ENCODE measurements around the gene PXDN. TPM values are rescaled to one million over a fixed set of nuclear protein-coding genes. Genes with fewer than 3 reads are reported as not detected.
A peak's percentile ranks its signal among the peaks of the same experiment; 100 is the strongest.
"Not testable (repeated sequence)": the region's sequence is repeated elsewhere in the genome, so short reads cannot be mapped to it uniquely, and the experiment has no call there.

Gene PXDN
- total RNA-seq, 1 experiment from 2014 or later, result 3.1 TPM

- in situ Hi-C loops (cut with HindIII; ENCODE audit: low pct_unique_long_range_greater_than_20kb, low sequenced_read_pairs), result no loop called here
- no peak for DNase-seq (ENCODE audit: low read depth, low spot score)
Observed at GRCh38 chr2:1758171-1758570, 13.9 kb upstream of the PXDN start.

DNA sequence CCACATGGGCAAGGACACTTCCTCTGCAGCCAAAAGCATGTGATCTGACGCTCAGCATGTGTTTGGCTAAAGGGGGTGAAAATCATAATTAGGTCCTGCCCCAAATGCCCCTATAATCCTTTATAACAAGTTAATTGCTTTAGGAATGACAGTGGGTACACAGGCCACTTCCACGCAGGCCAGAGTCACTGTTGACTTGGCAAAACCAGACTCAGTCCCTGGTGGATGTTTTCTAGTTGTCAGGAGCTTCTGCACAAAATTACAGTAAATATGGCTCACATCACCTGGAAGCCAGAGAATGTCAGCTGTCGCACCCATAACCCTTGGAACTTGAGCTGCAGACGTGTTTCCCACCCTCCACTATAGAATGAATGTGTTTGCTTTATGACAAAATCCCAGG is 13.3 kb upstream of the PXDN start:
- in situ Hi-C loops (cut with HindIII; ENCODE audit: low pct_unique_long_range_greater_than_20kb, low sequenced_read_pairs), result no loop called here

DNA sequence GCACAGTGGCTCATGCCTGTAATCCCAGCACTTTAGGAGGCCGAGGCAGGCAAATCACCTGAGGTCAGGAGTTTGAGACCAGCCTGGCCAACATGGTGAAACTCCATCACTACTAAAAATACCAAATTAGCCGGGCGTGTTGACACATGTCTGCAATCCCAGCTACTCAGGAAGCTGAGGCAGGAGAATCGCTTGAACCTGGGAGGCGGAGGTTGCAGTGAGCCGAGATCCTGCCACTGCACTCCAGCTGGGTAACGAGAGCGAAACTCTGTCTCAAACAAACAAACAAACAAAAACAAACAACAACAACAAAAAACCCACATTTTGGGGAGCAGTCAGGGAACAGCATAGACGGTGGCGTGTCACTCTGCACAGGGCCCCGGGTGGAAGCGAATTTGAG is 12.8 kb upstream of the PXDN start:
- DNase-seq (ENCODE audit: low read depth, low spot score); in situ Hi-C loops (cut with HindIII; ENCODE audit: low pct_unique_long_range_greater_than_20kb, low sequenced_read_pairs): not testable (repeated sequence)

More for the DNA sequence above, 13.3 kb upstream of the PXDN start:
- DNase-seq (ENCODE audit: low read depth, low spot score), result no peak

DNA sequence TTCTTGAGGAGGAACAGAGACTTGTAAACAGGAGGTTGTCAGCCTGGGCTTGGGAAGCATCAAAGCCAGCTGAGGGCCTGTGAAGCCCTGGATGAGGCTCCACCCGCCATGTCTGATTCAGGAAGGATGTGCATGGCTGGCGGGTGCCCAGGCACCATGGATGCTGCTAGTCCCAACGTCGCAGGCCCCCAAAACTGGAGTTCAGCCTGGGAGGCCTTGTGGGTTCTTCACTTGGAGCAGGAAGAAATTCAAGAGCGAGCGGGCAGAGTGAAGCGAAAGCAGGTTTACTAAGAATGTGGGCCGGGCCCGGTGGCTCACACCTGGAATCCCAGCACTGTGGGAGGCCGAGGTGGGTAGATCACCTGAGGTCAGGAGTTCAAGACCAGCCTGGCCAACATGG is 12.1 kb upstream of the PXDN start:
- no peak for DNase-seq (ENCODE audit: low read depth, low spot score)
- in situ Hi-C loops (cut with HindIII; ENCODE audit: low pct_unique_long_range_greater_than_20kb, low sequenced_read_pairs), result no loop called here

- in situ Hi-C loops (cut with HindIII; ENCODE audit: low pct_unique_long_range_greater_than_20kb, low sequenced_read_pairs), result no loop called here
- DNase-seq (ENCODE audit: low read depth, low spot score), result peak; percentile 92
Observed at GRCh38 chr2:1755436-1756191, 11.3 kb upstream of the PXDN start.

- DNase-seq (ENCODE audit: low read depth, low spot score), result no peak
- in situ Hi-C loops (cut with HindIII; ENCODE audit: low pct_unique_long_range_greater_than_20kb, low sequenced_read_pairs), result no loop called here
Observed at GRCh38 chr2:1754461-1755170, 10.3 kb upstream of the PXDN start.

- in situ Hi-C loops (cut with HindIII; ENCODE audit: low pct_unique_long_range_greater_than_20kb, low sequenced_read_pairs), result no loop called here
- DNase-seq (ENCODE audit: low read depth, low spot score), result no peak
Observed at GRCh38 chr2:1754046-1754445, 9.7 kb upstream of the PXDN start.

DNA sequence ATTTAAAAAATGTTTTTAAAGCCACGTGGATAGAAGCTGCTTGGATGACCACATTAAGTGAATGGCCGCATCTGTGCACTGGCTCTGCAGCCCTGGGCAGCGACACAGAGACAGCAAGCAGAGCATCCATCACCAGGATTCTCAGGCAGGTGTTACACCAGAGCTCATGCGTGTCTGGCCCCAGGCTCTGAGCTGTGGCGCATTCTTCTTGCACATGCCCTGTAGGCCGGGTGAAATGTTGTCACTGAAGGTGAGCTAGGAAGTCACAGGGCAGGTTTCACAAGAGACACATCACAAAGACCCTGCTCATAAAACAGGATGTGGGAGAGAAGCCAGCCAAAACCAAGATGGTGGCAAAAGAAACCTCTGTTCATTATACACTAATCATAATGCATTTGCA is 8.4 kb upstream of the PXDN start:
- in situ Hi-C loops (cut with HindIII; ENCODE audit: low pct_unique_long_range_greater_than_20kb, low sequenced_read_pairs), result no loop called here
- peak; percentile 11 for DNase-seq (ENCODE audit: low read depth, low spot score)

- no peak for DNase-seq (ENCODE audit: low read depth, low spot score)
- in situ Hi-C loops (cut with HindIII; ENCODE audit: low pct_unique_long_range_greater_than_20kb, low sequenced_read_pairs), result no loop called here
Observed at GRCh38 chr2:1751767-1752725, 7.7 kb upstream of the PXDN start.

DNA sequence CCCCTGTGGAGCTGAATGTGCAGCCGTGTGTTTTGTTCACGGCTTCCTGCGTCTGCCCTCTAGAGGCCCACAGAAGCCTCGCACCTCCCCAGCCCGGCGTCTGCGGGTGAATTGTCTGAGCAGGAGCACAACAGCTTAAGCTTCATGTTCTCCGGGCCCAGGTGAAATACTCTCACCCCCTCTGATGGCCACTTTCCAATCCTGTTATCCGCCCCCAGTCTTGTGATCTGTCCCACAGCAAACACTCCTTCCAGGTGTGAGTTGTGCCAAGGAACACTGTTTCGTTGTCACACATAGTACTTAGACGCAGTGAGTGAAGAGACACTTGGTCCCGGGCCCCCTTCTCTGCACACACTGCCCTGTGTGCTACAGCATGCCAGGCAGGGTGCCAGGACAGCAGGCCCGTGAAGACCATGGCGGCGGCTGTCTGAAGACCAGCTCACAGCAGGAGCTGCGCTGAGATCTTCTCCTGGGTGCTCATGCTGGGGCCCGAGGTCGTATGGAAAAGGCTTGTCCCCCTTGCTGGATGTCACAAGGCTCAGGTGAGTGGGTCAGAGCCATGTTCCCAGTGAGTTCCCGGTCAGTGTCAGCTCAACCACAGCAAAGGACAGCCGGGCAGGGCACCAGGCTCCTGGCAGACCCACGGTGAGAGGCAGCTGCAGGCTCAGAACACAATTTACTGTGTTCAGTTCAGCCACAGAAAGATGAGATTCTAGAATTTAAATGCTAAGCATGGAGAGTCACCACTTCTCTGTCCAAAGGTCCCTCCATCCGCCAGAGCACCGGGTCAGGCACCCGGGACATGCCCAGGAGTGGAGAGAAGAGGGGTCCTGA is 6.8 kb upstream of the PXDN start:
- peak; percentile 82 for DNase-seq (ENCODE audit: low read depth, low spot score)
- in situ Hi-C loops (cut with HindIII; ENCODE audit: low pct_unique_long_range_greater_than_20kb, low sequenced_read_pairs), result no loop called here

DNA sequence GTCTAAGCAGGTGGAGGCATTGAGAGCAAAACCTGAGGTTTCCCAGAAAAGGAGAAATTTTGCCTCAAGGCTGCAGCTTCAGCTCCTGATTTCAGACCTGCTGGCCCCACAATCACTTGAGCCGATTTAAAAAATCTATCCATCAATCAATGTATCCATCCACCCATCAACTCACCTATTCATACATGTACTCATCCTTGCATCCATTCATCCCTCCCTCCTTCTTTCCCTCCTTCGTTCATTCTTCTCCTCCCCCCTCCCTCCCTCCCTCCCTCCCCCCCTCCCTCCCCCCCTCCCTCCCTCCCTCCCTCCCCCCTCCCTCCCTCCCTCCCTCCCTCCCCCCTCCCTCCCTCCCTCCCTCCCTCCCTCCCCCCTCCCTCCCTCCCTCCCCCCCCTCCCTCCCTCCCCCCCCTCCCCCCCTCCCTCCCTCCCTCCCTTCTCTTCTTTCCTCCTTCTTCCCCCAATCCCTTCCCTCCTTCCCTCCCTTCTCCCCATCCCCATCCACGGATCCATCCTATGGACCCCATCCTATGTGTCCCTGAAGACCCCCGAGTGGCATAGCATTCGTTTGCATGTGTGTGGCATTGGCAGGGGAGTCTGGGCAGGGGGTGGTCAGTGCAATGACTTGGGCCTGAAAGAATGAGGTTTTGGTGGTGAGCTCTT is 6.1 kb upstream of the PXDN start:
- in situ Hi-C loops (cut with HindIII; ENCODE audit: low pct_unique_long_range_greater_than_20kb, low sequenced_read_pairs), result no loop called here
- DNase-seq (ENCODE audit: low read depth, low spot score), result no peak

DNA sequence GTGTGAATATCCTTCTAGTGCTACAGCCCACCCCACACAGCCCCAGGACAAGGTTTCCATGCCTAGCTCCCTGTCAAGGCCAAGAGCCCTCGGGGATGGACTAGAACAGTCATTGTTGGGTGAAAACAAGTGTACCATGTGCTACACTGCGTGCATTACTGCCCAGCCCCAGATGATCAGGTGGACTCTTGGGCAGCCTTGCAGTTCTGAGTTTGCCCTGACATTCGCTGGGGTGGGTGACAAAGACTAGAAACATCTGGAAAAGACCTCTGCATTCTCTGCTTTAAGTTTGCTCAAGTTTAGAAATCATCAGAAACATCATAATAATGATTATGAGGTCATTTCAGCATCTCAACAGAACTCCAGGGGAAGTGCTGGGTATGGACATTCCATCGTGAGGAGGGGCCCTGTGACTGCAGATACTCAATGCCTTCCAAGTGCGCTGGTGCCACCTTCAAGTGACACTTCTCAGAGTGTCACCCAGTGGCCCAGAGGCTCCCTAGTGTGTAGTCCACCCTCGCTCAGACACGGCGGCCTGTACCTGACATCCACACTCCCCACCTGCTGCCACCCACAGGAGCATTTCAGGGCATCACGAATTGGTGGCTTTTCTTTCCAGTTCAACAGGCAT is 5.3 kb upstream of the PXDN start:
- in situ Hi-C loops (cut with HindIII; ENCODE audit: low pct_unique_long_range_greater_than_20kb, low sequenced_read_pairs), result no loop called here

DNA sequence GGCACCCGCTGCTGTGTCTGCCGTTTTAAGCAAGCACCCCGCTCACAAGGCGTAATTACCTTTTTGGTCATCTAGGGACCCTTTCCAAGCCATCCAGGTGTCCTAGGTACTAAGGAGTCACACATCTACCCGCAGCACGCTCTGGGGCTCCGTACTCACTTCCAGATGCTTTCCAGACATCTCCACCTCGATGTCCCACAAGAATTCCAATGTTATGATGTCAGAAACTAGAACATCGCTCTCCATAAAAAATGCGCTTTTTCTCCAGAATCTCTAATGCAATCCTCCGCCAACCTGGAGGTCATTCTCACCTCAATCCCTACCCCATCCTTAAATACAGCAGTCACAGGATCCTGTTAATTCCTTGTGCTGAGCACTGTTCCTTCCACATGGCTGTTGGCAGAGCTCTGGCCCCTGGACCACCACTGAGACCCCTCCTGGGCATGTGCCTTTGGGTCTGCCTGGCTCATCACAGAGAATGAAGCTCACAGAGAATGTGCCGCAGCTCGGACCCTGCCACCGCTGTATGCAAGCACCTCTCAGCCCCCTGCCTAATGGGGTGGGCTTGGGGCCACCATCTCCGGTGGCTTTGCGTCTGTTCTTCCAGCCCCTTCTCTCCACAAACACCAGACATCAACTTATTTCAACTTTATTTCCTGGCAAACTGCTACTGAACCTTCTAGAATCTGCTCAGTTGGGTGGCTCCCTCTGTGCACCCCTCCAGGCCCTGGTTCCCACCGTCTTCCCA is 4.6 kb upstream of the PXDN start:
- DNase-seq (ENCODE audit: low read depth, low spot score), result no peak
- in situ Hi-C loops (cut with HindIII; ENCODE audit: low pct_unique_long_range_greater_than_20kb, low sequenced_read_pairs), result no loop called here

More for the DNA sequence above, 5.3 kb upstream of the PXDN start:
- DNase-seq (ENCODE audit: low read depth, low spot score), result no peak

GRCh38 chr2:1748176-1748740 is 3.9 kb upstream of the PXDN start:
- in situ Hi-C loops (cut with HindIII; ENCODE audit: low pct_unique_long_range_greater_than_20kb, low sequenced_read_pairs), result no loop called here
- DNase-seq (ENCODE audit: low read depth, low spot score), result no peak

DNA sequence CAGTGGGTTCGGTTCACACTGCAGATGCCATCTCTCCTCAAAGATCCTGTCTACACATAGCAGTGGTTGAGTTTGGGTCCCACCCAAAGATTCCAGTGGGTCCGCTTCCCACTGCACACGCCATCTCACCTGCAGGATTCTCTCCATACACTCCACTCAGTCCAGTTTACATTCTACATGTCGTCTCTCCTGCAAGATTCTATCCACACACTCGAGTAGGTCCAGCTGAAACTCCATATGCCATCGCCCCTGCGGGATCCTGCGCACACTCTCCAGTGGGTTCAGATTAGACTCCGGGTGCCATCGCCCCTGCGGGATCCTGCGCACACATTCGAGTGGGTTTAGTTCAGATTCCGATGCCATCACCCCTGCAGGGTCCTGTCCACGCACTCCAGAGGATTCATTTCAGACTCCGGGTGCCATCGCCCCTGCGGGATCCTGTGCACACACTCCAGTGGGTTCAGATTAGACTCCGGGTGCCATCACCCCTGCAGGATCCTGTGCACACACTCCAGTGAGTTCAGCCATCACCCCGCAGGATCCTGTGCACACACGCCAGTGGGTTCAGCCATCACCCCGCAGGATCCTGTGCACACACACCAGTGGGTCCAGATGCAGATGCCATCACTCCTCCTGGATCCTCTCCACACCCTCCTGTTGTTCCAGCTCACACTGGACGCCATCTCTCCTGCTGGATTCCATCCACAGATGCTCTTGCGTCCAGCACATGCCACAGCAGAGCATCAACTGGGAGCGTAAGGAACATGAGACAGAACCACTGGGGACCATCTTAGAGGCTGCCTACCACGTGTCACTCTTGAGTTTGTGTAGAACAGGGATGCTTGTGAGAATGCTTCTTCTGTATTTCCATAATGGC is 3.0 kb upstream of the PXDN start:
- no peak for DNase-seq (ENCODE audit: low read depth, low spot score)
- in situ Hi-C loops (cut with HindIII; ENCODE audit: low pct_unique_long_range_greater_than_20kb, low sequenced_read_pairs), result no loop called here
